NCI-H2227 (cell line): ENCODE measurements around the gene DPEP3.
A peak's percentile ranks its signal among the peaks of the same experiment; 100 is the strongest.

ENCODE experiments used
- DNase-seq: peaks from one replicate; lab custom pipeline; 2025; ENCODE audit not compliant: unreplicated experiment; lab: John Stamatoyannopoulos, UW

Gene DPEP3

DNA sequence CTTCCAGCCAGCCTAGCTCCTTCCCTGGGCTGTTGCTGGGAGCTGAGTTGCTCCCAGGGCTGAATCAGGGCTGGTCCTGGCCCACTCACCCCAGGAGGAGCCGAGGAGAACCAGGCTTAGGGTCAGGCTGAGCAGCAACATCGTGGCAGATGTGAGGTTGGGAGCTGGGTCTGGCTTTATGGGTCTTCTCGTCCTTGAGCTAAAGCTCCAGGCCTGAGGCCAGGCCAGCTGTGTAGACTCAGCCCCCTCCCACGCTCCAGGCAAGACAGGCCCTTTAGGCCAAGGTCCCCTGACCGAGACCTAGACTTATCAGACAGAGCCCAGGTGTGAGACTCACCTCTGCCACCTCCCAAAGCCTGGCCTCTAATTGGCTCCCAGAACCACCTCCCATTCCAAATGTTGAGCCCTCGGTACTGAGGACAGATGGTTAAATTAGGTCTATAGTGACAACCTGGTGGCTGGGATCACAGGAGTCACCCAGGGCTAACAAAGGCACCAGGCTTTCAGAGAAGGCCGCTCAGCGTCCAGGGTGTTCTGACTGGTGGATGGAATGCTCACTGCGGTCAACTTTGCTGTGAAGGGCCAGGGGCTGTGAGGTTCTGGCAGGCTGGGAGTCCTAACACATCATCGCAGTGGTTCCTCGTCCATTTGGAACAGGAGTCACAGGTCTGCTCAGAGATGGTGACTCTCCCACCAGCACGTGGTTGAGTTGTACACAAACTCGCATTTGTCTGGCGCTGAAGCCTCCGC is 48.4 kb downstream of the DPEP3 start, which contains the start of gene CTRL:
Gene CTRL, minus strand, starts transcription at position 151 of the 750 bp plus-strand sequence. Its CDS starts 10 bp downstream, at position 141.
- DNase-seq: no peak

DNA sequence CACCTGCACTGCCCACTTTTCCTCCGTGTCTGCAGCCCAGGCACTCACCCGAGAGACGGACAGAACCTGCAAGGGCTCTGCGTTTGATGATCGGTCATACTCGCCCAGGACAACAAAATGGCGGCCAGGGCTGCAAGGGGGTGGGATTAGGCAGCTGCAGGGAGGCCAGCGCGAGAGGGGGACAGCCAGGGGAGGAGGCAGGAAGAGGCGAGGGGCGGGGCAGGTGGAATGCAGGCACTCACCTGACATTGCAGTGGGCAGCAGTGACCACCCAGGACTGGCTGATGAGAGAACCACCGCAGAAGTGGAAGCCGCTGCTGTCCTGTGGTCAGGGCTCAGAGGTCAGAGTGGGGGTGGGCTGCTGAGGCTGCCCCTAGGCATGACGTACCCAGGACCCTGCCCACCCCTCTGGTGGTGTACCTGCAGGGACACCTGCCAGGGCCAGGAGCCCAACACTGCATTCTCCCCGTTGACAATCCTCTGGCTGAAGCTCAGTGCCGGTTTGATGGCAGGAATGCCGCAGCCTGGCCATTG is 49.6 kb downstream of the DPEP3 start:
- no peak for DNase-seq

GRCh38 chr16:67930191-67930590 is 50.1 kb downstream of the DPEP3 start:
- DNase-seq: no peak

- peak; percentile 68 for DNase-seq
These were observed 51.5 kb downstream of the DPEP3 start for GRCh38 chr16:67928561-67929364.

DNA sequence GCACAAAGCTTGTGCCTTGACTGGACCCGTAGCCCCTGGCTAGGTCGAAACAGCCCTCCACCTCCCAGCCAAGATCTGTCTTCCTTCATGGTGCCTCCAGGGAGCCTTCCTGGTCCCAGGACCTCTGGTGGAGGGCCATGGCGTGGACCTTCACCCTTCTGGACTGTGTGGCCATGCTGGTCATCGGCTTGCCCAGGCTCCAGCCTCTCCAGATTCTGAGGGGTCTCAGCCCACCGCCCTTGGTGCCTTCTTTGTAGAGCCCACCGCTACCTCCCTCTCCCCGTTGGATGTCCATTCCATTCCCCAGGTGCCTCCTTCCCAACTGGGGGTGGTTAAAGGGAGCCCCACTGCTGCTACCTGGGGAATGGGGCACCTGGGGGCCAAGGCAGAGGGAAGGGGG is 52.2 kb downstream of the DPEP3 start:
- no peak for DNase-seq

DNA sequence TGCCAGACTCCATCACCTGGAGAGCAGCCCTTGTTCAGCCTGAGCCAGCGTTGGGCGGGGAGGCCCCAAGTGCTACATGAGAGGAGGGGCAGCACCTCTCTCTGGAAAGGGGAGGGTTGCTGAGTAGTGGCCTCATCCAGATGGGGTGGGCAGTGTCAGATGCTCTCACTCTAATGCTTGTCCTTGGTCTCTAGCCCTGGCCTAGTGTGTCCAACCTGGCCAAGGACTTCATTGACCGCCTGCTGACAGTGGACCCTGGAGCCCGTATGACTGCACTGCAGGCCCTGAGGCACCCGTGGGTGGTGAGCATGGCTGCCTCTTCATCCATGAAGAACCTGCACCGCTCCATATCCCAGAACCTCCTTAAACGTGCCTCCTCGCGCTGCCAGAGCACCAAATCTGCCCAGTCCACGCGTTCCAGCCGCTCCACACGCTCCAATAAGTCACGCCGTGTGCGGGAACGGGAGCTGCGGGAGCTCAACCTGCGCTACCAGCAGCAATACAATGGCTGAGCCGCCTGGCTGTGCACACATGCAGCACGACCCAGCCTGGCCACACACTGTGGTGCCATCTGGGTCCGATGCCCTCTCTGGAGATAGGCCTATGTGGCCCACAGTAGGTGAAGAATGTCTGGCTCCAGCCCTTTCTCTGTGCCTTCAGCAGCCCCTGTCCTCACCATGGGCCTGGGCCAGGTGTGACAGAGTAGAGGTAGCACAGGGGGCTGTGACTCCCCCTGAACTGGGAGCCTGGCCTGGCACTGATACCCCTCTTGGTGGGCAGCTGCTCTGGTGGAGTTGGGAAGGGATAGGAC is 53.0 kb downstream of the DPEP3 start:
- DNase-seq: no peak

DNA sequence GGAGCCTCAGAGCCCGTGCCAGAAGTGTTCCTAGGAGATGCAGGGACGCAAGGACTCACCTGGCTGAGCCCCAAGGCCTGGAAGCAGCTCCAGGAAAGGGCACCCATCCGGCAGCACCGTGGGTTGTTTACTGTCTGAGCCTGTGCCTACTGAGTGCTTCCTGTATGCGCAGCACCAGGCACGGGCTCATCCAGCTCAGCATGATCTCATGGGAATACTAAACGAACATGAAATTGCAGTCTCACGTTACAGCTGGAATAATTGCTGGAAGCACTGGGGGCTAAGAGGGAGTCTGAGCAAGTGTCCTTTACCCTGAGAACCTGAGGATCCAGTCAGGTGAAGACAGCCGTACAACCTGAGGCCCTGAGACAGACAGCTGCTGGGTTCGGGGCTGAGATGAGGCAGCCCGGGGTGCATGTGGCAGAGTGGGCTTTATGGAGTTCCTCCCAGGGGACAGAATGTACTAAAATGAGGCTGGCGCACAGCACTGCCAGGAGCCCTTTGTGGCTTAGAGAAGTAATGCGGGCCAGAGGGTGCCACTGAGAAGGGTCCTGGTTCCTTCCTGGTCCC is 54.0 kb downstream of the DPEP3 start:
- peak; percentile 33 for DNase-seq
